SKM-1 (cell line): ENCODE measurements around the gene PKP4.

Source experiments
- DNase-seq: peaks from one replicate; lab custom pipeline; 2025; ENCODE audit not compliant: unreplicated experiment; lab: John Stamatoyannopoulos, UW

Gene PKP4

DNA sequence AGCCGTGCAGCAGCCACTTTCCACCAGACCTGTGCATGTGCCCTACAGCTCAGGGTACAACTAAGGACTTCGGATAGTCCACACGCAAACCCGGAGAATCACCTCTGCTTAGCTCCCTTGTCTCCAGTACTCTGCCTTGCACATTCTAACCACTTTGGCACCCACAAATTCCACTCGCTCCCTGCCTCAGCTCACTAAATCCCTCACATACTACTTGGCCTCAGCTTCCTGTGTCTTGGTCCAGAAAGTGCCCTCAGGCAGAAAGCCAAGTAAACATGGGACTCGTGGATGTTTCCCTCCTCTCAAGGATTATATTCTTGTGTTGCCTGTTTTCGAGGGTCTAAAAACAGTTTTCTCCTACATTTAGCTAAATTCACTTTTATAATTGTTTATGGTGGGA lies 180.6 kb downstream of the PKP4 start:
- DNase-seq = no peak

DNA sequence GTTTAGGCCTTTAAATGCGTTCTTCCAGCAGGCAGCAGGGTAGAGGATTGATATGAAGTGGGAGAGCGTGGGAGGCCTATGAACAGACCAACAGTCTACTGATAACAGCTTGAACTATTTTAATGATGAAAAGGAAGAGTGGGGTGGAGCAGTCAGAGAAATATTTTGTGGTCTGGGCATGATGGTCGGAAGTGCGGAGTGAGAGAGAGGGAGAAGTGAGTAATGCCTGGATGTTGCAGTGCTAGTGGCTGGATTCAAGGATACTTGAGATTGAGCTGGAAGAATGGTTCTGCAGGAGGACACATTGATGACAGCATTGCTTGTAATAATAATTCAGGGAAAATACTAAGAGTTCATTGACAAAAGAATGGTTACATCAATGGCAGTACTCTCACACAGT lies 187.4 kb downstream of the PKP4 start:
- no peak for DNase-seq

DNA sequence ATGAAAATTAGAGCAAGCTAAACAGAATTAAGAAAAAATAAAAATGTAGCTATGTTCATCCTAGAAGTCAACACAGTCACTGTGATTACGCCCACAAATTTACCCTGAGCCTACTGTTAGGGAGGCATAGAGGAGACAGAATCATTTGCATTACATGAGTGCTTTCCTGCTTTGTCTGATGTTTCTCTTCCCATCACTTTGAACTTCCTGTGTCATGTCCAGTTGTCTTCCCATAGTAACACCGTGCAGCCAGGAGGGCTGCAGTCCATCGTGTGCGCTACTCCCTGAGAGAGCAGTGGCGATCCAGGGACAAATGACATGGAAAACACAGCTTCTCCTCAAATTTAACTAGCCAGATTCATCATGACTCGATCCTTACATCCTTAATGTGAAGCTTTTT lies 188.5 kb downstream of the PKP4 start:
- DNase-seq = no peak

DNA sequence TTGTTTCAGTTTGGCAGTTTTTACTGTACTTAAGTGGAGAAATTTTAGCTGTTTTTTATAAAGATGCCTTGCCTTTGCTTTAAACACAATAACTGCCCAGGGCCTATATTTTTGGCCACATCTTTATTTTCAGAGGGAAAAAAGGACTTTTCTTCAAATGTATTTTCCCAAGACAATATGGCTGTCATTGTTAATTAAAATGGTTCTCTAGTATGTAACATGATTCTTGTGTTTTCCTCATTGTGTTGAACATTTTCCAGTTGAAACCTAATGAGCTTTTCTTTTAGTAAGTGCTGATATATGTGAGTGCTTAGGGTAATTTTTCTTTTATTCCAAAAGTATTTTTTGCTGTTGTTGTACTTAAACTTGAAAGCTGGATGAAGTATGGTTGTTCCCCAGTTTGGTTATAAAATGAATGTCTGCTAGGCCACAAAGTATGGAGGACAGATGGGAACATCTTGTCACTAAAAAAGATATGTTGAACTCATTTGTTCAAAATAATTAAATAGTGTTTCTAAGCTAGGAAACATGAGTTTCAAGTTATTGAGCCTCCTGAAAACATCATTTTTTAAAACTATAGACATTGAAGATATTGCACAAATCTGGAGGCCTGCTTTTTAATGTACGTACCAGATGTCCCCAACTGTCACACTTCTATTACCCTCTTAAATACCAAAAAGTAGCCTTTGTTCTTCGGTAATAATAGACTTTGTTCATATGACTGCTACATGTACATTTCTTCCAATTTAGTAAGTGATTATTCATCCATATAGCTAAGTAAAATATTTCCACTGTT lies 190.9 kb downstream of the PKP4 start:
- no peak for DNase-seq

DNA sequence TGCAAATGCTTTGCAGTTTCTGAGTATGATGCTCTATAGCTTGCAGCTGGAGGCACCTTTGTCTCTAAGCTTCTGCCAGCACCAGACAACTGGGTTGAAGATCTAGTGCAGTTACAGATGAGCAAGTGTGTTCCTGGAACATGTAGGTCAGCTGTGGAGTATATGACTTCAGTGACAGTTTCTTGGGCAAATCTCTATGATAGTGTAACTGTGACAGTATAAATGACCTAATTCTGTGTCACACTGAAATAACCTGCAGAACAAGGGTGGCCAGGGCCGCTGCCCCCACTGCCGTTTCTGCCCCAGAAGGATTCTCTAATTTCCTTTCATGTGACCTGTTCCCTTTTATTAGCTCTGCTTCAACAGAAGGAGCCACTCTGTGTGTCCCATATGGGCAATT lies 193.1 kb downstream of the PKP4 start:
- no peak for DNase-seq

DNA sequence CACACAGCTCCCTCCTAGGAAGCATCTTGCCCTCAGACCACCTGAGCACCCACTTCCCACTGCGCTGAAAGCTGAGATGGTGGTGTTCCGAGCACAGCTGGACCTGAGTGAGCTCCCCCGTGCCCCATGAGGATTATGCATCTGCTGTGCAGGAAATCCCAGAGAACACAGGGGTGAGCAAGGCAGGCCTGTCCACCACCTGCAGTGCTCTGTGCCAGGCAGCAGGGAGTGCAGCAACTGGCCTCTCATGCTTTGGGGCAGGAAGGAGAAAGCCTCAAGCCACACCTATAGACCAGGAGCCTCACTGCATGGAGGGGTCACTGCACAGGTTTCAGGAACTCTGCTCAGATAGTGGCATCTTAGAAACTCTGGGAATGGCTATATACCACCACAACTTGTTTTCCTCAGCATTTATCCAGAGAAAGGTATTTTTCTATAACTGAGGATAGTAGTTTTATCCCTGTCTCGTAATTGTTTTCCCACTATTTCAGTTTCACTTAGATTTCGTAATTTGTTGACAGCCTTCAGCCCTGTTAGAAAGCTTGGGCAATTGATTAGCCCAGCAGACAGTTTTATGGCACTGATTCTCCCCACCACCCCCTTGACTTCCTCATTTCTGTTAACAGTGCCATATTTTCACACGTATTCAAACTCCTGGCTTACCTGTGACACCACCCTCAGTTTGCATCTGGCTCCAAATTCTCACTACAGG lies 194.1 kb downstream of the PKP4 start:
- DNase-seq = no peak

DNA sequence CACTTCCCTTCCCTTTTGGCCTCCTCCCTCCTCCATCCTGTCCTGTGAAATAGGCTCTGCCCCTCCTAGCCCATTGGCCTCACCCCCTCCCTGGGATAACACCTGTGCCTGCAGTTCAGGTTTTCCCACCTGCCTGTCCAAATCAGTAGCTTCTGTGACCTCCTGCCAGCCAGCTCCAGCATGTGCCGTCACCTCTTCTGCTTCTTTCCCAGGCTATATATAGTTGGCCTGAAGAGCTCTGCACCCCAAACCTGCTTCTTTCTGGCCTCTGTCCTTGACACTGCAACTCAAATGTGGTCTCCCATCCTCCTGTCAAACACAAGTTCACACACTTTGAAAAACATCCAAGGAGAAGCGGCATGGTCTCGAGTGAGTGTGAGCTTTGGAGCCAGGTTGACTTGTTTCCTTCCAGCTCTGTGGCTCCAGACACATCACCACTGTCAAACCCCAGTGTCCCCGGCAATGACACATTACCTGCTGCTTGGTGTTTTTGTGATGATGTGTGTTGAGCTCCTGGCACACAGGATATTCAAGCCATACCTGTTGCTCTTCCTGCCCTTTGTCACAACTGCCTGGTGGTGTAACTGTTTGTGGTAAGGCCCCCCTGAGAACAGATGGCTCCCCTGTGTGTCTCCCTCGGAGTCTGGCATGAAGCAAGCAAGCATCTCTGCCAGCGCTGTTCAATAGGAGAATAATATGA lies 194.8 kb downstream of the PKP4 start:
- no peak for DNase-seq

DNA sequence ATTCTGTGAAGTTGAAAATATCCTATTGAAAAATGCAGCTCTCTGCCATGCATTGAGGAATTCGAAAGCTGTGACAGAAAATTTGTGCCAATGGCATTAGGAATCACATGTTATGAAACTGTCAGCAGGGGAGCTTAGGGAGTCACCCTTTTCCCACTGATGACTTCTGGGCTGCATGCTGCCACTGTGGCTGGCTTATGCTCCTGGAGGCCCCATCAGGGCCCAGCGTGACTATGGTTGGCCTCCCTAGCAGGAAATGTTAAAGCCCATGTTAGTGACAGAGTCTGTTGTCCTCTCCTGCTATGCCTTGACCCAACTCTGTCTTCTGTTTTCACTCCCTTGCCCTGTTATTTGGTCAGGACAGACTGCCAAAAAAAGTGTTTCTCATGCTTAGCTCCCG lies 198.9 kb downstream of the PKP4 start:
- no peak for DNase-seq

DNA sequence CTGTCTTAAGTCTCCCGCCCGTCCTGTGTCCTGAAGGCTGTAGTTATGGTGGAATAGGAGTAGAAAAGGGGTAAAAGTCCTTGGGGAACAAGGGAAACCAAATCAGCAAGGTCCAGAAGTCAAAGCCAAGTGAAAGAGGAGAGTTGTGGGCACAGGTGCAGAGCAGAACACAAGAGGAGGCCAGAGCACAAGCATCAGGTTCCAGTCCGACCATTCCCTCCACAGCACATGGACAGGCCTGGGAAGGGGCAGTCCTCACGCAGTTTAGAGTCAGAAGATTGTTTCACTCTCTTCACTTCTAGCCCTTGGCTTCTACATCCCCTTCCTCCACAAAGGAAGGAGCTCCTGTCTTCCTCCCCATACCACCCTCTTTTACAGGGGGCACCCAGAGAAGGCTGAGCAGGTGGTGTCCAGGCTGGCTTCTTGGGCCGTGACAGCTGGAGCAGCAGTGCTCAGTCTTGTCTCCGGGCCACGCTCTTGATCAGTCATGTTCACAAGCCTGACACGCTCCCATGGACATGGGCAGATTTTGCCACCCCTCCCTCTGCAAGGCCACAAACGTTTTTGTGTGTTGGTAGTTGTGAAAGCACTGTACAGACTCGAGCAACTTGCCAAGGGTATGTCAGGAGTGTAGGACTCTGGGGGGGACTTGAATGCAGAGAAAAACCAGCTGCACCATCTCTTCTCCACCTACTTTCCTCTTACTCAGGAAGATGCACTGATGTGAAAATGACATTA lies 199.9 kb downstream of the PKP4 start:
- no peak for DNase-seq

DNA sequence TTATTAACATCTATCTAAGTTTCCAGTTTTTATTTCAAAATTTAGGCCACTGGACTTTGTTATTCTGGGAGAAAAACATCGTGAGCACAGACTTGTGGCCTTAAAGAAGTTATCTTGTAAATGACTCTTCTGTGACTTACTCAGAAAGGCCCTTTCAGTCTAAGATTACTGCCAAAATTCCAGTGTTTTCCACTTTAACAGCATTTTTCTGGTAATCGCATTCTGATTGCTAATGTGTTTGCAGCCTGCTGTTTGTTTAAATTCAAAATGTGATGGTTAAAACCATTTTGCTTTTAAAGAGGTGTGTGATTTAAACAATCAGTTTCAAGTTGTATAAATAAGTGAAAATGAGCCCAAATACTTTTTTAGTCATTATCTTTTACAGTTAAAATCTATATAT lies 201.6 kb downstream of the PKP4 start:
- no peak for DNase-seq

DNA sequence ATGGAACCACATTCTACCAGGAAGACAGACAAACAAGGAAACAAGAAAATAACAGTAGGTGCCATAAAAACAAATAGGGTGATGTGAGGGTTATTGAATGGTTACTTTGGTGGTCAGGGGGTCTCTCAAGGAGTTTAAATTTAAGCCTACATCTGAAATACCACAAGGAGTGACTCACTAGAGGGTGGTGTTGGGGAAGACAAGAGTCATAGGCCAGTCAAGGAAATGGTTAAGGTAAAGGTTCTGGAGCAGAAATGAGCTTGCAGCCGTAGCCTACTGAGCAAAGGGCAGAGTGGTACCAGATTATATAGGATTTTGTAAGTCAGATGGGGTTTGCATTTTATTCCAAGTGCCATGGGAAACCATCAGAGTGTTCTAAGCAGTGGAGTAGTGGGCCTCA lies 202.7 kb downstream of the PKP4 start:
- DNase-seq = no peak

DNA sequence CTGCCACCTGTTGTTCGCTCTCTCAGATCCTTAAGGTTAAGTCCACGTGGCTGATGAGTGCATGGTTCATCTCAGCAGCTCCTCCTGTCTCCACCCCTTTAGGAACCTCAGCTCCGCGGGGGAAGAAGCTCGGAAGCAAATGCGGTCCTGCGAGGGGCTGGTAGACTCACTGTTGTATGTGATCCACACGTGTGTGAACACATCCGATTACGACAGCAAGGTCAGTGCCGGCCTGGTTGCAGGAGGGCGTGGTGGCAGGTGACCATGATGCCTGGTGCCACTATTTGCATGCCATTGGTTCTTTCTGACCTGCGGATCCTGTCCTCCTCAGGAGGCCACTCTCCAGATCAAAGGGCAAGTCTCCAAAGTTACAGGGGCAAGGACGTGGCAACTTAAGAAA lies 204.5 kb downstream of the PKP4 start:
- no peak for DNase-seq

DNA sequence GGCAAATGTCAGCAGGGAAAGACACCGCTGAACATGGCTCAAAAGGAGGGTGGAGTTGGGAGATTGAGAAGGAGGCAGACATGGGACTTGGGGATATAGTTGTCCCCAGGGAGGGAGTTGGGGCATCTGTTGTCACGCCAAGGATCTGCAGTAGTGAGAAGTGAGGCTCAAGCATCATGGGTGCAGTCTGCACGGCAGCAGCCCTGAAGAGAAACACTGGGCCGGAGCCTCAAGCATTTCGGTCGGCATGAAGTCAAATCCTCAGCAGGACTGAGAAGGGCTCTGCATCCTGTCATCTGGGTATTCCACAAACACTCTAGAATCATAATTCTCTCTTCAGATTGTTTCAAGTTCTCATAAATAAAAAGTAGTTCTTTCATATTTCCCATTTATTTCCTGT lies 205.7 kb downstream of the PKP4 start:
- DNase-seq = no peak

DNA sequence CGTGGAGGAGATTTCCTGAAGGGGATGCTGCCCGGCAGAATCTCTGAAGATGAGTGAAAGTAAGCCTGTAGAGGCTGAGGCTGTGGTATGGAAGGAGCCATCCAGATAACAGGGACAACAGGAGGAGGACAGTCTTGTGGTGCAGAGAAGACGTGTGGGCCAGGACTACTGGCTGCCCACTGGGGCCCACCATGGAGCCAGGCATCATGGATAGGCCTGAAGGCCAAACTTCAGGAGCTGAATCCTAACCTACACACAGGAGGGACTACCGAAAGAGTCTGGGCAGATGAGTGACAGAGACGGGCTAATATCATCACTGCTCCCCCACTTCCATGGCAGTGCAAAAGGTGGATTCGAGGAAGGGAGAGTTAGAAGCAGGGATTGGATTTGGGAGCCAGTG lies 207.0 kb downstream of the PKP4 start:
- no peak for DNase-seq

DNA sequence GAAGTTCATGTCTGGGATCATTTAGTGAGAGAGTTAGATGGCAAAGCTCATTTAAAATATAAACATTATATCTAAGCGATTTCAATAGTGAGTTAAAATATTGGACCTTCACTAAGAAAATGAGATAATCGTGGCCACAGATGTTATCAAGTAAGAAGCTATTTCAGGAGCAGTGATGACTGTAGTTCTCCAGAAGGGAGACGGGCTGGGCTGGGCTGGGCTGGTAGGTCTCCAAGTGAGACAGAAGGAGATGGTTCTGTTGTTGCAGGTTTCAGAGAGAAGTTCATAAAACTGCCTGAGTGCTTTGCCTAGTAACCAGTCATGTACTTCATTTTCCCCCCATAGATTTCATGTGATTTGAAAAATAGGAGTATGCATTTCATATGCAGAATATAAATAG lies 208.2 kb downstream of the PKP4 start:
- DNase-seq = no peak

DNA sequence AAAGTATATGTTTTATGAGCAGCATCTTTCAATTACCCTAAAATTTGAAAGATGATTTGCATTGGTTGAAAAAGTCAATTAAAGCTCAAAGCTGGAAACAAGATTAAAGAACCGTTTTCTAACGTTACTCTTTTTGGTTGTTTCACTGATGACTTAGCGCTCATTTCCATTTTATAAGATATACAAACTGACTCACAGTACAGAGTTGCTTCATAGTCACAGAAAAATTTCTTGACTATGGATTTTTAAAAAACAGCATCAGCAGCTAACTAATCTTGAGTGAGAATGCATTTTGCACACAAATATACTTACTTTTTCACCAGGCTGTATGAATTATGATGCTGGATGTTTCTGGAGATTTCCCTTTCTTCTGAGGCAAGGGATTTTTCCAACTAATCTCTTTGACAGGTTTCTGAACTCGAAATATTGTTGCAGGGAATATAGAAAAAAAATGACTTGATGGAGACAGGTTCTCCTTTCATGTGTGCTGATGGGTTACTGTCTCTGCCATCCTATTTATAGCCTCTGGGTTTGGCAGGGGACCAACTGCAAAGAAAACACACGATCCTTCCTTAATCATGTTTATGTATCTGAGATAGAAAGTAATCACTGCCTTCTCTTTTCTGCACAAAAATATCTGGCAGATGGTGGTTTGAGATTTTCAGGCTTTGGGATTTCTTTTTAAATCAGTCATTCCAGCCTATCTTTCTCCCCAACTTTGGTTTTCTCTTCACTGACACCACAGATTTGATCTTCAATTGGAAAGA lies 209.0 kb downstream of the PKP4 start:
- DNase-seq = no peak

DNA sequence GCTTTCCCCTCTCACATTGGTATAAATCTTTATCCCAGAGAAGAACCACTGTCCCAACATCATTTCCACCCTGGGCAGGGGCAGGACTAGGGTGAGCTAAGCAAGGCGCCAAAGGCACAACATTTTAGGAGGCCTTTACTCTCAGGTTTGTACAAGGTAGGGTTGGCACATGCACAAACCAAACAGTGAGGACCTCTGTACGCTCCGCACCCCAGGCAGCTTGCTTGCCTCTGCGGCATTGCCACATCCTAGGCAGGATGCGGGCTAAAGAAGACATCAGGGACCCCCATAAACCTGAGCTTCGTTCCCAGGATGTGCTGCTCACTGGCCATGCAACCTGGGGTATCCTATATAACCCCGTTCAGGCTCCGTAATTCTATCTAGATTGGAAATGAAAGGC lies 210.2 kb downstream of the PKP4 start:
- DNase-seq = no peak

DNA sequence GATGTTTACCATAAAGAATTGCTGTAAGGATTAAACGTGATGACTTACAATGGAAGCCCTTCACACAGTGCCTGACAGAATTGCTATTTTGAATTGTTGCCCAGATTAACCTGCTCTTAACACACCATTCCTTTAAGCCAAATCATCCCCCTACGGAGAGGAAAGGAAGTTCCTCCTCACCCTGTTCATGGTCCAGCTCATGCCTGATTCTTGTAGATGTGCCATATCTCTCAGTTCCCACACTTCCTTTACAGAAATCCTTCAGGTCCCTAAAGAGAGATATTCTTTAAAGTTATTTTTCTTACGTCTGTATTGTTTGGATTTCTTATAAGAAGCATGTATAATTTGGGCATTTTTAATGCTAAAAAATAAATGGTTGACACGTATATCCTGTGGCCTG lies 210.8 kb downstream of the PKP4 start:
- no peak for DNase-seq

DNA sequence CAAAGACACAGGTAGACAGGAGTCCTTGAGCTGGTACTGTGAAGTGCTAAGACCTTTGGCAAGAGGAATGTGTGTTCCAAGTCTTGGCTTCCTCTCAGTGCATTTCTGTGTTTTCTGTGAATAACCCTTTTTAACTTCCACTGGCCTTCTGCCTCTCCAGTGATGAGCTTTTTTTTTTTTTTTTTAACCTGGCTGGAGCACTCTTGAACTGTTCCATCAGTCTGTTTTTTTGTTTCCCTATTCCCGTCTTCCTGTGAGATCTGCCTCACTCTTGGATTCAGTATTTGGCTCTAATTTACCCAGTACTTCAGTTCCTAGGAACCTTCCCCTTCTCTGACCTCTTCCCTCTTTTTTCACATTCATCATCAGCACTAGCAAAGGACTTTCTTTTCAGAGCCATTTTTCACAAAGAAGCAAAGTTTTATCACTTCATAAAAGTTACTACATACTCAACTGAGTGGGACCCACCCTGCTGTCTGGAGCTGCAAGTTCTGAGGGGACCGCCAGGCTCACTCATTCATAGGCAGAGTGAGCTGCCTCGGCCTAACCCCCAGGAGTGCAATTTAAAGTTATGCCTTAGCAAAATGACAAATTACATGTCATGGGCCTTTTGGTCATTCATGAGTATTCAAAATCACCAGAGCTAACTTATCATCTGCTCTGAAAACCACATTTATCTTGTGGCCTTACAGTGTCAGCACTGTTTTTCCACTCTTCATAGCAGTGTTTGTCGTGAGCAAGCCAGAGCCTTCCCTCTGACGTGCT lies 211.4 kb downstream of the PKP4 start:
- no peak for DNase-seq

DNA sequence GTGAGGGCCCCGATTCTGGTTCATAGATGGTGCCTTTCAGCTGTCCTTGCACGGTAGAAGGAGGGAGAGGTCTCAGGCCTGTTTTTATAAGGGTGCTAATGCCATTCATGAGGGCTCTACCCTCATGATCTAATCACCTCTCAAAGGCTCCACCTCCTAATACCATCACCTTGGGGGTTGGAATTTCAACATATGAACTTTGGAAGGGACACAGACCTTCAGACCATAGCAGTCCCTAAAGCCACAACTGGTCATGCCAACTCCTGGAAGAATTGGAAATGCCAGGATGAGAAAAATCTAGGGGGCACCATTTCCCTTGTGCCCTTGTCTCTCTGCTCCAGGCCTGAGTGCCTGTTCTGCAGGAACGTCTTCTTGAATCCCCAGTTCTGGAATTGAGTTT lies 213.5 kb downstream of the PKP4 start:
- DNase-seq = no peak
